ENCODE results near the gene MCRIP2. TPM values are rescaled to one million over a fixed set of nuclear protein-coding genes. Genes with fewer than 3 reads are reported as not detected.
A peak's percentile ranks its signal among the peaks of the same experiment; 100 is the strongest.

MCRIP2 gene
- polyA plus RNA-seq, 1 donor from 2014 or later = 29.1 TPM

- H3K36me3 ChIP-seq (ENCODE audit: insufficient read depth, low read length) = no peaks in the 10 kb centered on the region
- H3K27me3 ChIP-seq (ENCODE audit: insufficient read depth, low read depth, low read length) = peaks cover 3% of the 10 kb centered on the region
- H2AFZ ChIP-seq (ENCODE audit: low read depth, low read length) = no peak within 1 kb of the TSS
- H4K20me1 ChIP-seq (ENCODE audit: insufficient read depth) = peaks cover 6% of the 10 kb centered on the region
- peak within 1 kb of the TSS; percentile 93 for H3K4me2 ChIP-seq (ENCODE audit: low read length)
- H3K9me3 ChIP-seq (ENCODE audit: low read length) = no peaks in the 10 kb centered on the region
- peak within 1 kb of the TSS; percentile 70 for H3K4me3 ChIP-seq (ENCODE audit: low read length)
- no peaks in the 10 kb centered on the region for H3F3A ChIP-seq (ENCODE audit: insufficient read depth, low read length, poor library complexity, severe bottlenecking)
- peaks cover 20% of the 10 kb centered on the region for H3K79me2 ChIP-seq (replicated peaks; ENCODE audit: insufficient read depth, low read length)
- no peaks in the 10 kb centered on the region for H3K9me2 ChIP-seq (ENCODE audit: insufficient read depth, low read length)
- H3K9ac ChIP-seq (ENCODE audit: low read length) = peak within 1 kb of the TSS; percentile 74
- no peak for TF ChIP-seq EZH2 (IDR thresholded peaks at IDR 0.05; ENCODE audit: borderline replicate concordance, insufficient read depth, low read length, poor library complexity, severe bottlenecking)
- TF ChIP-seq MXI1 (conservative IDR thresholded peaks at IDR 0.05; ENCODE audit: poor library complexity, severe bottlenecking) = peak; percentile 83
- no peak for TF ChIP-seq SMC3 (conservative IDR thresholded peaks at IDR 0.05; ENCODE audit: poor library complexity)
- TF ChIP-seq POLR2AphosphoS5 (IDR thresholded peaks at IDR 0.05) = peak; percentile 59
- no peak for TF ChIP-seq TAF1 (IDR thresholded peaks at IDR 0.05; ENCODE audit: low read depth)
- TF ChIP-seq RAD21 (conservative IDR thresholded peaks at IDR 0.05) = peak; percentile 22
- TF ChIP-seq EP300 (conservative IDR thresholded peaks at IDR 0.05; ENCODE audit: poor library complexity, severe bottlenecking) = peak; percentile 33
- no peak for TF ChIP-seq REST (IDR thresholded peaks at IDR 0.05; ENCODE audit: borderline replicate concordance)
- H3K27ac ChIP-seq (ENCODE audit: low read length) = peak within 1 kb of the TSS; percentile 56
These were observed 38.4 kb downstream of the MCRIP2 start, which contains the start of gene STUB1 for GRCh38 chr16:679814-680624. STUB1 (plus strand) TSS chr16:680410; CDS start chr16:680526, 116 bp downstream.

GRCh38 chr16:680625-680945 lies 39.0 kb downstream of the MCRIP2 start:
- Histone ChIP-seq H3K4me2 (ENCODE audit: low read length) (peak overlapping the region; percentile 93), H3K27me3 (ENCODE audit: insufficient read depth, low read depth, low read length) (no peaks in the 10 kb centered on the region), H3K36me3 (ENCODE audit: insufficient read depth, low read length) (no peaks in the 10 kb centered on the region), H3K9me2 (ENCODE audit: insufficient read depth, low read length) (no peaks in the 10 kb centered on the region), H2AFZ (ENCODE audit: low read depth, low read length) (no peak overlapping the region), H3K9ac (ENCODE audit: low read length) (peak overlapping the region; percentile 74), H3K79me2 (replicated peaks; ENCODE audit: insufficient read depth, low read length) (peaks cover 20% of the 10 kb centered on the region), H3F3A (ENCODE audit: insufficient read depth, low read length, poor library complexity, severe bottlenecking) (no peaks in the 10 kb centered on the region), H3K9me3 (ENCODE audit: low read length) (no peaks in the 10 kb centered on the region), H3K4me3 (ENCODE audit: low read length) (peak overlapping the region; percentile 70), H4K20me1 (ENCODE audit: insufficient read depth) (peaks cover 6% of the 10 kb centered on the region), H3K27ac (ENCODE audit: low read length) (no peak overlapping the region)
- TF ChIP-seq MXI1 (conservative IDR thresholded peaks at IDR 0.05; ENCODE audit: poor library complexity, severe bottlenecking) (no peak), RAD21 (conservative IDR thresholded peaks at IDR 0.05) (no peak), TAF1 (IDR thresholded peaks at IDR 0.05; ENCODE audit: low read depth) (no peak), EZH2 (IDR thresholded peaks at IDR 0.05; ENCODE audit: borderline replicate concordance, insufficient read depth, low read length, poor library complexity, severe bottlenecking) (no peak), EP300 (conservative IDR thresholded peaks at IDR 0.05; ENCODE audit: poor library complexity, severe bottlenecking) (no peak), CTCF (IDR thresholded peaks at IDR 0.05; ENCODE audit: poor library complexity, severe bottlenecking) (no peak), REST (IDR thresholded peaks at IDR 0.05; ENCODE audit: borderline replicate concordance) (no peak), SMC3 (conservative IDR thresholded peaks at IDR 0.05; ENCODE audit: poor library complexity) (no peak), POLR2AphosphoS5 (IDR thresholded peaks at IDR 0.05) (no peak)

Measured in neural cell (in vitro differentiated cells).